ENCODE results near the gene SDK1.
"Not testable (repeated sequence)": the region's sequence is repeated elsewhere in the genome, so short reads cannot be mapped to it uniquely, and the experiment has no call there.

The SDK1 gene

GRCh38 chr7:4234886-4235285 is 933.8 kb downstream of the SDK1 start:
- no peak for DNase-seq (ENCODE audit: low read depth in 1 of 2, low spot score in 1 of 2)

- no peak for DNase-seq (ENCODE audit: low read depth in 1 of 2, low spot score in 1 of 2)
These were observed 934.5 kb downstream of the SDK1 start for GRCh38 chr7:4235596-4235995.

- DNase-seq (ENCODE audit: low read depth in 1 of 2, low spot score in 1 of 2), result no peak
These were observed 935.3 kb downstream of the SDK1 start for GRCh38 chr7:4236389-4236788.

- not testable (repeated sequence) for DNase-seq (ENCODE audit: low read depth in 1 of 2, low spot score in 1 of 2)
These were observed 935.8 kb downstream of the SDK1 start for GRCh38 chr7:4236873-4237272.

GRCh38 chr7:4237296-4238235 is 936.5 kb downstream of the SDK1 start:
- no peak for DNase-seq (ENCODE audit: low read depth in 1 of 2, low spot score in 1 of 2)

GRCh38 chr7:4238861-4239260 is 937.8 kb downstream of the SDK1 start:
- DNase-seq (ENCODE audit: low read depth in 1 of 2, low spot score in 1 of 2), result no peak

GRCh38 chr7:4240042-4240441 is 939.0 kb downstream of the SDK1 start:
- no peak for DNase-seq (ENCODE audit: low read depth in 1 of 2, low spot score in 1 of 2)

- DNase-seq (ENCODE audit: low read depth in 1 of 2, low spot score in 1 of 2), result no peak
These were observed 939.7 kb downstream of the SDK1 start for GRCh38 chr7:4240520-4241303.

- no peak for DNase-seq (ENCODE audit: low read depth in 1 of 2, low spot score in 1 of 2)
These were observed 940.2 kb downstream of the SDK1 start for GRCh38 chr7:4241304-4241612.

GRCh38 chr7:4241791-4242190 is 940.7 kb downstream of the SDK1 start:
- DNase-seq (ENCODE audit: low read depth in 1 of 2, low spot score in 1 of 2), result no peak

- DNase-seq (ENCODE audit: low read depth in 1 of 2, low spot score in 1 of 2), result no peak
These were observed 941.7 kb downstream of the SDK1 start for GRCh38 chr7:4242706-4243105.

GRCh38 chr7:4244041-4244440 is 943.0 kb downstream of the SDK1 start:
- no peak for DNase-seq (ENCODE audit: low read depth in 1 of 2, low spot score in 1 of 2)

- DNase-seq (ENCODE audit: low read depth in 1 of 2, low spot score in 1 of 2), result no peak
These were observed 943.6 kb downstream of the SDK1 start for GRCh38 chr7:4244635-4245034.

- DNase-seq (ENCODE audit: low read depth in 1 of 2, low spot score in 1 of 2), result no peak
These were observed 944.2 kb downstream of the SDK1 start for GRCh38 chr7:4245135-4245865.

GRCh38 chr7:4245866-4246470 is 944.9 kb downstream of the SDK1 start:
- no peak for DNase-seq (ENCODE audit: low read depth in 1 of 2, low spot score in 1 of 2)

GRCh38 chr7:4246536-4246935 is 945.5 kb downstream of the SDK1 start:
- no peak for DNase-seq (ENCODE audit: low read depth in 1 of 2, low spot score in 1 of 2)

- no peak for DNase-seq (ENCODE audit: low read depth in 1 of 2, low spot score in 1 of 2)
These were observed 946.2 kb downstream of the SDK1 start for GRCh38 chr7:4247106-4247876.

- DNase-seq (ENCODE audit: low read depth in 1 of 2, low spot score in 1 of 2), result no peak
These were observed 947.2 kb downstream of the SDK1 start for GRCh38 chr7:4248295-4248694.

- DNase-seq (ENCODE audit: low read depth in 1 of 2, low spot score in 1 of 2), result no peak
These were observed 948.2 kb downstream of the SDK1 start for GRCh38 chr7:4249241-4249640.

- no peak for DNase-seq (ENCODE audit: low read depth in 1 of 2, low spot score in 1 of 2)
These were observed 954.3 kb downstream of the SDK1 start for GRCh38 chr7:4255336-4255735.

- no peak for DNase-seq (ENCODE audit: low read depth in 1 of 2, low spot score in 1 of 2)
These were observed 955.2 kb downstream of the SDK1 start for GRCh38 chr7:4256286-4256685.

Measured in activated CD4-positive, alpha-beta T cell treated with anti-CD3 and anti-CD28 coated beads, Interleukin-2, amount 50 U/mL, for 24 hours (primary cell).